ENCODE data around the gene SCP2. TPM values are rescaled to one million over a fixed set of nuclear protein-coding genes. Genes with fewer than 3 reads are reported as not detected.

The SCP2 gene
- total RNA-seq, 2 experiments from 2014 or later, result 63.9 to 75.5 TPM

GRCh38 chr1:52880206-52880605 lies 46.9 kb upstream of the SCP2 start:
- H2AFZ ChIP-seq (ENCODE audit: low read length), result no peak overlapping the region
- ChIA-PET CTCF (ENCODE audit: unreplicated experiment) (no interaction called here), POLR2A (no interaction called here)
- TF ChIP-seq EZH2phosphoT487 (IDR thresholded peaks at IDR 0.05; ENCODE audit: borderline replicate concordance, low read depth, low read length), result no peak
- TF ChIP-seq, protein P1, sequence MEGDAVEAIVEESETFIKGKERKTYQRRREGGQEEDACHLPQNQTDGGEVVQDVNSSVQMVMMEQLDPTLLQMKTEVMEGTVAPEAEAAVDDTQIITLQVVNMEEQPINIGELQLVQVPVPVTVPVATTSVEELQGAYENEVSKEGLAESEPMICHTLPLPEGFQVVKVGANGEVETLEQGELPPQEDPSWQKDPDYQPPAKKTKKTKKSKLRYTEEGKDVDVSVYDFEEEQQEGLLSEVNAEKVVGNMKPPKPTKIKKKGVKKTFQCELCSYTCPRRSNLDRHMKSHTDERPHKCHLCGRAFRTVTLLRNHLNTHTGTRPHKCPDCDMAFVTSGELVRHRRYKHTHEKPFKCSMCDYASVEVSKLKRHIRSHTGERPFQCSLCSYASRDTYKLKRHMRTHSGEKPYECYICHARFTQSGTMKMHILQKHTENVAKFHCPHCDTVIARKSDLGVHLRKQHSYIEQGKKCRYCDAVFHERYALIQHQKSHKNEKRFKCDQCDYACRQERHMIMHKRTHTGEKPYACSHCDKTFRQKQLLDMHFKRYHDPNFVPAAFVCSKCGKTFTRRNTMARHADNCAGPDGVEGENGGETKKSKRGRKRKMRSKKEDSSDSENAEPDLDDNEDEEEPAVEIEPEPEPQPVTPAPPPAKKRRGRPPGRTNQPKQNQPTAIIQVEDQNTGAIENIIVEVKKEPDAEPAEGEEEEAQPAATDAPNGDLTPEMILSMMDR (conservative IDR thresholded peaks at IDR 0.05; ENCODE audit: low read length), result no peak
- no peaks in the 10 kb centered on the region for H3K9me2 ChIP-seq (ENCODE audit: insufficient read depth, low read length)
- no peak overlapping the region for H3K4me2 ChIP-seq (ENCODE audit: low read length)
- no peak overlapping the region for H3K27ac ChIP-seq (ENCODE audit: low read depth, low read length, poor library complexity, severe bottlenecking)
- intact Hi-C loops (cut with micrococcal nuclease; ENCODE audit: unreplicated experiment), result no loop called here
- no peaks in the 10 kb centered on the region for H3K9me3 ChIP-seq (ENCODE audit: low read length)
- no peak for DNase-seq (ENCODE audit: low spot score)
- BruUV-seq (replicated peaks), result no TSS peak
- no peaks in the 10 kb centered on the region for H3K79me2 ChIP-seq (ENCODE audit: insufficient read depth, low read depth, low read length)
- no peaks in the 10 kb centered on the region for H3K4me1 ChIP-seq (ENCODE audit: insufficient read depth, low read length, poor library complexity, severe bottlenecking)
- H3K36me3 ChIP-seq (ENCODE audit: insufficient read depth, low read length), result no peaks in the 10 kb centered on the region
- H4K20me1 ChIP-seq (ENCODE audit: insufficient read depth, low read length), result no peaks in the 10 kb centered on the region
- no peak overlapping the region for H3K4me3 ChIP-seq (ENCODE audit: low read depth, low read length, poor library complexity, severe bottlenecking)

DNA sequence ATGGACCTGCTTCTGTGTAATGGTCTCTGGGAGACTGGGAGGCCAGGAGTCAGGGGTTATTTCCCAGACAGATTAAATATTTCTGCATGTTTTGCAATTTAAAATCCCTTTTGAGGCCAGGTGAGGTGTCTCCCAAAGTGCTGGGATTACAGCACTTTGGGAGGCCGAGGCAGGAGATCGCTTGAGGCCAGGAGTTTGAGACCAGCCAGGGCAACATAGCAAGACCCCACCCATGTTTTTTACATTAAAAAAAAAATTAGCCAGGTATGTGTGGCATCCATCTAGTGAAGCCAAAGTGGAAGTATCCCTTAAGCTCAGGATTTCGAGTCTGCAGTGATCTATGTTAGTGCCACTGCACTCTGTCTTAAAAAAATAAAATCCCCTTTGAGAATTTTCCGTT lies 39.6 kb upstream of the SCP2 start:
- no peak for DNase-seq (ENCODE audit: low spot score)
- no peak overlapping the region for H2AFZ ChIP-seq (ENCODE audit: low read length)
- no peaks in the 10 kb centered on the region for H3K79me2 ChIP-seq (ENCODE audit: insufficient read depth, low read depth, low read length)
- H3K4me2 ChIP-seq (ENCODE audit: low read length), result no peak overlapping the region
- H3K9me2 ChIP-seq (ENCODE audit: insufficient read depth, low read length), result no peaks in the 10 kb centered on the region
- ChIA-PET POLR2A (interaction anchor here (0.8 to 0.9 kb wide), 2 partner anchors 14 to 79 kb away, joined by 3 read pairs; no protein-coding TSS in a partner anchor), CTCF (ENCODE audit: unreplicated experiment) (no interaction called here)
- H3K4me3 ChIP-seq (ENCODE audit: low read depth, low read length, poor library complexity, severe bottlenecking), result no peak overlapping the region
- no peaks in the 10 kb centered on the region for H3K36me3 ChIP-seq (ENCODE audit: insufficient read depth, low read length)
- no peak for TF ChIP-seq EZH2phosphoT487 (IDR thresholded peaks at IDR 0.05; ENCODE audit: borderline replicate concordance, low read depth, low read length)
- TF ChIP-seq, protein P1 (conservative IDR thresholded peaks at IDR 0.05; ENCODE audit: low read length), result no peak
- no peaks in the 10 kb centered on the region for H4K20me1 ChIP-seq (ENCODE audit: insufficient read depth, low read length)
- H3K9me3 ChIP-seq (ENCODE audit: low read length), result no peaks in the 10 kb centered on the region
- BruUV-seq (replicated peaks), result no TSS peak
- H3K4me1 ChIP-seq (ENCODE audit: insufficient read depth, low read length, poor library complexity, severe bottlenecking), result no peaks in the 10 kb centered on the region
- intact Hi-C loops (cut with micrococcal nuclease; ENCODE audit: unreplicated experiment), result no loop called here
- H3K27ac ChIP-seq (ENCODE audit: low read depth, low read length, poor library complexity, severe bottlenecking), result no peak overlapping the region

GRCh38 chr1:52892424-52893215 lies 34.5 kb upstream of the SCP2 start:
- H3K27ac ChIP-seq (ENCODE audit: low read depth, low read length, poor library complexity, severe bottlenecking), result no peak overlapping the region
- intact Hi-C loops (cut with micrococcal nuclease; ENCODE audit: unreplicated experiment), result no loop called here
- H4K20me1 ChIP-seq (ENCODE audit: insufficient read depth, low read length), result no peaks in the 10 kb centered on the region
- CTCF ChIA-PET (ENCODE audit: unreplicated experiment), result no interaction called here
- no peak overlapping the region for H3K4me3 ChIP-seq (ENCODE audit: low read depth, low read length, poor library complexity, severe bottlenecking)
- no peak for DNase-seq (ENCODE audit: low spot score)
- no peaks in the 10 kb centered on the region for H3K9me3 ChIP-seq (ENCODE audit: low read length)
- H3K4me1 ChIP-seq (ENCODE audit: insufficient read depth, low read length, poor library complexity, severe bottlenecking), result peaks cover 11% of the 10 kb centered on the region
- no peak overlapping the region for H2AFZ ChIP-seq (ENCODE audit: low read length)
- H3K9me2 ChIP-seq (ENCODE audit: insufficient read depth, low read length), result no peaks in the 10 kb centered on the region
- no peak overlapping the region for H3K4me2 ChIP-seq (ENCODE audit: low read length)
- TF ChIP-seq, protein P1 (conservative IDR thresholded peaks at IDR 0.05; ENCODE audit: low read length), result no peak
- TF ChIP-seq EZH2phosphoT487 (IDR thresholded peaks at IDR 0.05; ENCODE audit: borderline replicate concordance, low read depth, low read length), result no peak
- H3K36me3 ChIP-seq (ENCODE audit: insufficient read depth, low read length), result no peaks in the 10 kb centered on the region
- POLR2A ChIA-PET, result interaction anchor here (0.7 kb wide), 2 partner anchors 9 to 943 kb away, joined by 3 read pairs; no protein-coding TSS in a partner anchor
- no peaks in the 10 kb centered on the region for H3K79me2 ChIP-seq (ENCODE audit: insufficient read depth, low read depth, low read length)
- no TSS peak for BruUV-seq (replicated peaks)

Data from OCI-LY7 (cell line).